ENCODE results near the gene ANKRD34A. TPM values are rescaled to one million over a fixed set of nuclear protein-coding genes. Genes with fewer than 3 reads are reported as not detected.

ANKRD34A gene
- total RNA-seq, 2 donors from 2014 or later: 1.5 to 3.4 TPM

DNA sequence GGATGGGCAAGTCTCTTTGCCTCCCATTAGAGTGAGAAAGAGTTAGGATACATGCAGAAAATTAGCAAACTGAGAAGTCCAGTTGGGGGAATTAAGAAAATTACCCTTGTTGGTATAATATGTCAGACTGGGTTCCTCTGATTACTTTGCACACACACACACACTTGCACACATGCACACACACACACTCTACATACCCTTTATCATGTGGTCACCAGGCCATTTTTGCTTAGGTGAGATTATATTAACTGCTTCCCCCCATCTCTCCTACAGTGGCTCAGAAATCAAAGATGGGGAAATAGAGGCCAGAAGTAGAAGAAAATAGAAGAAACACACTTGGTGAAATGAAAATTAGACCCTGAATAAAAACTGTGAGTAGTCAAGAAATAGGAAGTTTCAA lies 5.6 kb downstream of the ANKRD34A start:
- Histone ChIP-seq H3K4me3 (no peak overlapping the region), H3K27me3 (no peaks in the 10 kb centered on the region), H3K27ac (peak overlapping the region; percentile 97 to 98), H3K4me1 (peaks cover 0 to 74% of the 10 kb centered on the region in 2 donors), H3K9me3 (no peaks in the 10 kb centered on the region), H3K36me3 (no peaks in the 10 kb centered on the region)
- TF ChIP-seq CTCF (IDR thresholded peaks at IDR 0.05): no peak
- DNase-seq (ENCODE audit: low spot score): no peak

DNA sequence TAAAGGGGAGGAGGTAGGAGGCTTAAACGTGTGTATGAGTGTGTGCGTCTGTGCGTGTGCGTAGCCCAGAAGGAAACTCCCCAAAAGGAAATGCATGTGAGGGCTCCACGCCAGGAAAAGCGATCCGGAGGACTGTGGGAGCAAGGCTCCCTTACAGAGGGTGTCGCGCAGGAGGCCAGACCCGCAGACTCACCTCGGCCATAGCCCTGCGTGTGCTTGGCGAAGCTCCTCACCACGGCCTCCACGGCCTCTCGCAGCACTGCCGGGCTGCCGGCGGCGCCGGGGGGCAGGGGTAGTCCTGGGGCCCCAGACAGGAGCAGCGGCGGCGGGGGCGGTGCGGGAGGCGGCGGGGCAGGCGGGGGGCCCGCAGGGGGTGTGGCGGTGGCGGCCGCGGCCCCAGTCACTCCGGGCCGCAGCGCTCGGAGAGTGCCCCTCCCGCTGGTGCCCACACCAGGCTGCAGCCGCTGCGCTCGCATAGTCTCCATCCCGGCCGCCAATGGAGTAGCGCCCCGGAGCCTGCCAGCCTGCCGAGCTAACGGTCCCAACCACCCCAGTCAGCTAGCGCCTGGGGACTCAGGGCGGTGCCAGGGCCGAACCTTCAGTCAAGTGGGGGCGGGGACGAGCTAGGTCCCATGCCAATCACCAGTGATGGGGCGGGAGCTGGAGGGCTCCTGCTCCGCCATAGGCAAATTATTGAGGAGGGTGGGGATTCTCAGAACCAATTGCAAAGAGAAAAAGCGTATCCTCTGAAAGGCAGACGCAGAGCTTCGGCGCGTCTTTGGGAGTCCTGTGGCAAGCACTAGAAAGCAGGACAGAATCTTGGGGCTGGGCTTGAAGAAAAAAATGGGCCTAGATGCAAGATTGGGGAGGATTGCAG lies 6.7 kb downstream of the ANKRD34A start, which contains the start of gene LIX1L:
Gene LIX1L (minus strand): TSS at position 575 of the 877 bp plus-strand sequence. CDS start 90 bp downstream, at position 485.
- H3K9me3 ChIP-seq: no peaks in the 10 kb centered on the region
- peak within 1 kb of the TSS; percentile 80 to 82 for H3K4me3 ChIP-seq
- peaks cover 0 to 67% of the 10 kb centered on the region in 2 donors for H3K4me1 ChIP-seq
- H3K36me3 ChIP-seq: no peaks in the 10 kb centered on the region
- TF ChIP-seq CTCF (IDR thresholded peaks at IDR 0.05): no peak
- peak within 1 kb of the TSS; percentile 97 to 98 for H3K27ac ChIP-seq
- DNase-seq (ENCODE audit: low spot score): peak; percentile 96
- no peaks in the 10 kb centered on the region for H3K27me3 ChIP-seq

- H3K4me1 ChIP-seq: peaks cover 0 to 60% of the 10 kb centered on the region in 2 donors
These were observed 7.5 kb downstream of the ANKRD34A start for GRCh38 chr1:145956781-145957442.

DNA sequence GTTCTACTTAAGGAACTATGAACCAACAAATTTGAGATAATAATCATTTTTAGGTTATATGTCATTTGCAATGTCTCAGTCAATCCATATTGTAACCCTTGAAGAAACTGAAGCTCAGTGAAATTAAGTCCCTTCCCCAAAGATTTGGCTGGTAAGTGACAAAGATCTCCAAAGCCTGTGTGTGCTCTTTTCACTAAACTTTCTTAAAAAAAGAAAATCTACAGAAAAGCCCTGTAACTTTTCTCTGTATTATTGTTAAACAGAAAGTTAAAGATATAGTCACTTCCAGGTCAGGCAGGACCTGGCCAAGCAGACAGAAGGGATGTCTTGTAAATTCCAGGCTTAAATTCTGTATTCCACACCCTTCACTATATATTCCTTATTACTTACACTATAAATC lies 8.0 kb downstream of the ANKRD34A start:
- peaks cover 0 to 55% of the 10 kb centered on the region in 2 donors for H3K4me1 ChIP-seq
- H3K4me3 ChIP-seq: peak overlapping the region; percentile 80 to 82
- TF ChIP-seq CTCF (IDR thresholded peaks at IDR 0.05): no peak
- H3K9me3 ChIP-seq: no peaks in the 10 kb centered on the region
- DNase-seq (ENCODE audit: low spot score): no peak
- peak overlapping the region; percentile 97 to 98 for H3K27ac ChIP-seq
- no peaks in the 10 kb centered on the region for H3K36me3 ChIP-seq
- H3K27me3 ChIP-seq: no peaks in the 10 kb centered on the region

More at GRCh38 chr1:145956781-145957442, 7.5 kb downstream of the ANKRD34A start:
- Histone ChIP-seq H3K36me3 (no peaks in the 10 kb centered on the region), H3K9me3 (no peaks in the 10 kb centered on the region), H3K27ac (peak overlapping the region; percentile 97 to 98), H3K4me3 (peak overlapping the region; percentile 80 to 82), H3K27me3 (no peaks in the 10 kb centered on the region)
- no peak for TF ChIP-seq CTCF (IDR thresholded peaks at IDR 0.05)
- no peak for DNase-seq (ENCODE audit: low spot score)

DNA sequence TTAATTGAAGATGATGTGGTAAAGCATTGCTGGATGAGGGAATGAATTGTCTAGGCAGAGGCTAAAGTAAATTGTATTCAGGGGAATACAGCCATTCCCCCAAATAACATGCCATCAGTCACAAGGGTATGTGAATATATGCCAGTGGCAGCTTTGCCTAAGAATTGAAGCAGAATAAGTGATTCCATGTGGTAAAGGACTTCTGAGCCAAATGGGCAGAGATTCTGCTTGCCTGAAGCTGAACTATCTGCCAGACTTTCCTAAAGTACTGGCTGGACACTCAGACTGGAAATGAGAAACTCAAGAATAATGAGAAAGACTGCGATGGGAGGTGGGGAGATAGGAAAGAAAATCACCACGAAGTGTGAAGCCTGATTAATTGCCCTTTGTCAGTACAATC lies 8.9 kb downstream of the ANKRD34A start:
- no peak for TF ChIP-seq CTCF (IDR thresholded peaks at IDR 0.05)
- H3K36me3 ChIP-seq: no peaks in the 10 kb centered on the region
- H3K27ac ChIP-seq: peak overlapping the region; percentile 97 to 98
- no peak for DNase-seq (ENCODE audit: low spot score)
- H3K4me3 ChIP-seq: peak overlapping the region in 1 of 2 donors; percentile 3
- peaks cover 0 to 61% of the 10 kb centered on the region in 2 donors for H3K4me1 ChIP-seq
- H3K27me3 ChIP-seq: no peaks in the 10 kb centered on the region
- H3K9me3 ChIP-seq: no peaks in the 10 kb centered on the region

All from right atrium auricular region (tissue), 2 donors.